Activated CD8-positive, alpha-beta memory T cell treated with anti-CD3 and anti-CD28 coated beads, Interleukin-2, amount 50 U/mL, for 4 hours (primary cell): ENCODE measurements around the gene SOX6.
"Not testable (repeated sequence)": the region's sequence is repeated elsewhere in the genome, so short reads cannot be mapped to it uniquely, and the experiment has no call there.

Source experiments
- DNase-seq: peaks from one replicate; pipeline ENCODE4 v3.0.0-alpha.2; 2020

SOX6 gene

GRCh38 chr11:16182553-16182952 lies 173.8 kb downstream of the SOX6 start:
- no peak for DNase-seq

- no peak for DNase-seq
These were observed 175.5 kb downstream of the SOX6 start for GRCh38 chr11:16180868-16181267.

- no peak for DNase-seq
These were observed 176.7 kb downstream of the SOX6 start for GRCh38 chr11:16179676-16180075.

GRCh38 chr11:16178273-16178672 lies 178.1 kb downstream of the SOX6 start:
- DNase-seq = no peak

GRCh38 chr11:16177688-16178087 lies 178.7 kb downstream of the SOX6 start:
- no peak for DNase-seq

GRCh38 chr11:16173798-16174197 lies 182.5 kb downstream of the SOX6 start:
- DNase-seq = no peak

GRCh38 chr11:16171882-16172281 lies 184.5 kb downstream of the SOX6 start:
- DNase-seq = no peak

- DNase-seq = no peak
These were observed 186.1 kb downstream of the SOX6 start for GRCh38 chr11:16169956-16170847.

- no peak for DNase-seq
These were observed 186.8 kb downstream of the SOX6 start for GRCh38 chr11:16169541-16169940.

GRCh38 chr11:16167706-16168487 lies 188.4 kb downstream of the SOX6 start:
- DNase-seq = no peak

GRCh38 chr11:16166571-16166970 lies 189.8 kb downstream of the SOX6 start:
- no peak for DNase-seq

- no peak for DNase-seq
These were observed 196.2 kb downstream of the SOX6 start for GRCh38 chr11:16160146-16160545.

GRCh38 chr11:16158426-16158994 lies 197.8 kb downstream of the SOX6 start:
- DNase-seq = no peak

GRCh38 chr11:16157327-16157726 lies 199.0 kb downstream of the SOX6 start:
- no peak for DNase-seq

GRCh38 chr11:16155448-16155847 lies 200.9 kb downstream of the SOX6 start:
- DNase-seq = no peak

GRCh38 chr11:16154715-16155396 lies 201.5 kb downstream of the SOX6 start:
- DNase-seq = no peak

GRCh38 chr11:16153951-16154350 lies 202.4 kb downstream of the SOX6 start:
- DNase-seq = no peak

GRCh38 chr11:16151138-16151537 lies 205.2 kb downstream of the SOX6 start:
- no peak for DNase-seq

GRCh38 chr11:16149476-16149875 lies 206.9 kb downstream of the SOX6 start:
- DNase-seq = no peak

GRCh38 chr11:16148301-16148931 lies 207.9 kb downstream of the SOX6 start:
- no peak for DNase-seq

- not testable (repeated sequence) for DNase-seq
These were observed 209.4 kb downstream of the SOX6 start for GRCh38 chr11:16146980-16147379.

- not testable (repeated sequence) for DNase-seq
These were observed 214.7 kb downstream of the SOX6 start for GRCh38 chr11:16141614-16142013.

- DNase-seq = not testable (repeated sequence)
These were observed 215.2 kb downstream of the SOX6 start for GRCh38 chr11:16141162-16141561.
